H1 (cell line): ENCODE data around the gene TET1. TPM values are rescaled to one million over a fixed set of nuclear protein-coding genes. Genes with fewer than 3 reads are reported as not detected.

Experiments
- CTCF ChIA-PET: fragments of 300-600 bp; sonication (Branson Sonifier 250); formaldehyde crosslinking; loops from one replicate; lab custom pipeline; 2021; ENCODE audit not compliant: partially characterized antibody; lab: Charles Lee
- POLR2A ChIA-PET: fragments of 300-600 bp; sonication (Branson Sonifier 250); formaldehyde crosslinking; loops from one replicate; lab custom pipeline; 2021; ENCODE audit warnings: inconsistent platforms; ENCODE audit not compliant: partially characterized antibody; lab: Charles Lee
- DNase-seq, 2 experiments: peaks; one replicate each; pipeline versions ENCODE4 v3.0.0 to v3.0.0-alpha.2; 2010 to 2022; ENCODE audit warnings: low spot score in 2 of 2, low read depth in 1 of 2, mixed read lengths in 1 of 2
- FAIRE-seq: peaks from 2 replicates; lab custom pipeline; 2011; peaks lifted over from hg19 to GRCh38; lab: Jason Lieb, UNC
- H2AFZ ChIP-seq: 2 replicates; pipeline ENCODE4 v1.8.1; 2012; ENCODE audit warnings: low read length, inconsistent platforms
- H2AK5ac ChIP-seq: 2 replicates; pipeline ENCODE4 v1.6.1; 2013; ENCODE audit warnings: low read depth, low read length
- H2BK120ac ChIP-seq: replicated peaks from 2 replicates; pipeline ENCODE3; 2013; ENCODE audit warnings: low read depth, low read length, inconsistent platforms
- H2BK12ac ChIP-seq: 2 replicates; pipeline ENCODE4 v1.6.1; 2013; ENCODE audit warnings: low read depth, low read length
- H2BK15ac ChIP-seq: 2 replicates; pipeline ENCODE4 v1.6.1; 2013; ENCODE audit warnings: low read length
- H2BK20ac ChIP-seq: 2 replicates; pipeline ENCODE4 v1.6.1; 2013; ENCODE audit warnings: low read length
- H2BK5ac ChIP-seq: 2 replicates; pipeline ENCODE4 v1.6.1; 2013; ENCODE audit warnings: low read depth, low read length
- H3K14ac ChIP-seq: 2 replicates; pipeline ENCODE4 v1.6.1; 2013; ENCODE audit warnings: inconsistent platforms; ENCODE audit not compliant: insufficient read length
- H3K18ac ChIP-seq: 2 replicates; pipeline ENCODE4 v1.6.1; 2013; ENCODE audit warnings: low read length; ENCODE audit errors: extremely low read depth
- H3K23ac ChIP-seq: 2 replicates; pipeline ENCODE4 v1.6.1; 2013; ENCODE audit warnings: inconsistent platforms; ENCODE audit not compliant: insufficient read length
- H3K23me2 ChIP-seq: 2 replicates; pipeline ENCODE4 v1.6.1; 2013; ENCODE audit warnings: low read depth, low read length
- H3K27ac ChIP-seq: 2 replicates; pipeline ENCODE4 v1.6.1; 2011; ENCODE audit warnings: low read depth, low read length, inconsistent platforms
- H3K27me3 ChIP-seq, 4 experiments: replicated peaks in 1 of 4; 1 replicate in 1 of 4; 2 replicates in 3 of 4; pipeline versions ENCODE4 v1.6.1 to v1.8.1; 2011 to 2013; ENCODE audit warnings: low read length in 3 of 4, mild to moderate bottlenecking in 3 of 4, inconsistent platforms in 2 of 4, mixed read lengths in 2 of 4, moderate library complexity in 1 of 4; ENCODE audit not compliant: control insufficient read depth in 3 of 4, insufficient read depth in 3 of 4; ENCODE audit errors: extremely low read depth in 1 of 4
- H3K36me3 ChIP-seq, 4 experiments: 2 replicates each; pipeline versions ENCODE4 v1.6.1 to v1.8.1; 2011 to 2013; ENCODE audit warnings: mild to moderate bottlenecking in 4 of 4, low read length in 3 of 4, moderate library complexity in 2 of 4, control low read depth in 1 of 4, inconsistent platforms in 1 of 4; ENCODE audit not compliant: insufficient read depth in 4 of 4, control insufficient read depth in 2 of 4
- H3K4ac ChIP-seq: replicated peaks from 2 replicates; pipeline ENCODE3; 2013; ENCODE audit warnings: low read length, low read depth, mixed read lengths, inconsistent platforms; ENCODE audit not compliant: insufficient read length
- H3K4me1 ChIP-seq, 4 experiments: replicated peaks in 1 of 4; 1 replicate in 1 of 4; 2 replicates in 3 of 4; pipeline versions ENCODE4 v1.6.1 to v1.8.1; 2011 to 2013; ENCODE audit warnings: low read length in 3 of 4, inconsistent platforms in 2 of 4, mixed read lengths in 1 of 4; ENCODE audit not compliant: insufficient read depth in 4 of 4, control insufficient read depth in 3 of 4
- H3K4me2 ChIP-seq, 2 experiments: 2 replicates each; pipeline versions ENCODE4 v1.6.1 to v1.8.1; 2011 to 2013; ENCODE audit warnings: low read depth in 2 of 2, low read length in 2 of 2, control low read depth in 1 of 2, inconsistent platforms in 1 of 2, mild to moderate bottlenecking in 1 of 2; ENCODE audit not compliant: insufficient read depth in 1 of 2
- H3K4me3 ChIP-seq, 4 experiments: fragments of 200-600, 300-600 bp in 1 of 4; sonication (generic), shearing (Covaris generic), sonication (Bioruptor Twin) in 1 of 4; 2 replicates each; pipeline versions ENCODE4 v1.5.1 to v1.8.1; 2011 to 2016; ENCODE audit warnings: low read length in 4 of 4, low read depth in 3 of 4, control low read depth in 2 of 4, inconsistent platforms in 2 of 4, mild to moderate bottlenecking in 2 of 4, mixed read lengths in 1 of 4, moderate library complexity in 1 of 4; ENCODE audit not compliant: insufficient read depth in 2 of 4; ENCODE audit errors: extremely low read depth in 1 of 4
- H3K56ac ChIP-seq: replicated peaks from 2 replicates; pipeline ENCODE3; 2013; ENCODE audit warnings: low read depth, mild to moderate bottlenecking, mixed read lengths, low read length, inconsistent platforms; ENCODE audit not compliant: insufficient read length
- H3K79me1 ChIP-seq: 2 replicates; pipeline ENCODE4 v1.6.1; 2013; ENCODE audit warnings: low read depth, low read length, control low read depth
- H3K79me2 ChIP-seq, 2 experiments: 2 replicates each; pipeline versions ENCODE4 v1.6.1 to v1.8.1; 2012 to 2013; ENCODE audit warnings: low read length in 2 of 2, mild to moderate bottlenecking in 2 of 2, inconsistent platforms in 1 of 2; ENCODE audit not compliant: insufficient read depth in 2 of 2, control insufficient read depth in 1 of 2
- H3K9ac ChIP-seq, 4 experiments: replicated peaks in 1 of 4; 1 replicate in 1 of 4; 2 replicates in 3 of 4; pipeline versions ENCODE4 v1.6.1 to v1.8.1; 2011 to 2013; ENCODE audit warnings: low read depth in 3 of 4, low read length in 3 of 4, control low read depth in 2 of 4, mild to moderate bottlenecking in 2 of 4, moderate library complexity in 2 of 4, inconsistent platforms in 1 of 4; ENCODE audit errors: extremely low read depth in 1 of 4
- H3K9me3 ChIP-seq, 2 experiments: 2 replicates each; pipeline versions ENCODE4 v1.6.1 to v1.8.1; 2012 to 2013; ENCODE audit warnings: mild to moderate bottlenecking in 2 of 2, moderate library complexity in 2 of 2, control low read depth in 1 of 2, inconsistent platforms in 1 of 2, low read depth in 1 of 2, low read length in 1 of 2, mixed read lengths in 1 of 2; ENCODE audit not compliant: insufficient read depth in 2 of 2
- H4K20me1 ChIP-seq, 2 experiments: replicated peaks in 1 of 2; 2 replicates each; pipeline versions ENCODE3 to v1.8.1; 2011 to 2013; ENCODE audit warnings: inconsistent platforms in 2 of 2, low read length in 2 of 2, mild to moderate bottlenecking in 1 of 2; ENCODE audit not compliant: insufficient read depth in 2 of 2, control insufficient read depth in 1 of 2
- H4K5ac ChIP-seq: 2 replicates; pipeline ENCODE4 v1.6.1; 2013; ENCODE audit warnings: low read length, low read depth, mixed read lengths, inconsistent platforms; ENCODE audit not compliant: insufficient read length
- H4K8ac ChIP-seq: 2 replicates; pipeline ENCODE4 v1.8.0; 2013; ENCODE audit warnings: mild to moderate bottlenecking, moderate library complexity, low read length, inconsistent platforms; ENCODE audit not compliant: insufficient read depth; ENCODE audit errors: extremely low read depth
- H4K91ac ChIP-seq: replicated peaks from 2 replicates; pipeline ENCODE3; 2013; ENCODE audit warnings: low read length, mixed read lengths, inconsistent platforms; ENCODE audit not compliant: insufficient read length
- WGBS, 2 experiments: shearing (Covaris generic) in 1 of 2; methylation state at CpG; one replicate each; pipeline versions ENCODE4 v1.1.6 to v1.1.7; 2013 to 2015; ENCODE audit warnings: low lambda C conversion rate in 2 of 2, mixed read lengths in 2 of 2, inconsistent platforms in 1 of 2, low coverage in 1 of 2, missing lambda C conversion rate in 1 of 2; ENCODE audit not compliant: insufficient replicate concordance in 2 of 2, insufficient coverage in 1 of 2, insufficient read length in 1 of 2; ENCODE audit errors: extremely low coverage in 1 of 2, missing lambda C conversion rate in 1 of 2; 5-methylcytosine and 5-hydroxymethylcytosine counted together
- polyA plus RNA-seq, 7 experiments: library from polyadenylated mRNA; depleted of rRNA in 3 of 7; stranded (reverse) in 5 of 7; unstranded in 2 of 7; fragments of >200 nt in 5 of 7; fragments of 200-250 nt in 2 of 7; gene quantifications; 1 replicate in 5 of 7; 2 replicates in 1 of 7; 4 replicates in 1 of 7; pipeline versions ENCODE4 v1.2.1 to v1.2.3, GENCODE V29; 2011 to 2013; ENCODE audit warnings: missing spikeins in 2 of 7, mixed read lengths in 2 of 7
- total RNA-seq: library from RNA; stranded (reverse); fragmentation: NEBNext Ultra II Directional; extraction: Animal tissue kit (Norgen Biotek cat#: 25700); gene quantifications from 2 replicates; pipeline ENCODE4 v1.2.1, GENCODE V29; 2021

TET1 gene
- total and polyA plus RNA-seq, 2 of the 8 experiments (the other 6 are each of a cell fraction or from before 2014, with no cell fraction given): 15.2 to 69.3 TPM

DNA sequence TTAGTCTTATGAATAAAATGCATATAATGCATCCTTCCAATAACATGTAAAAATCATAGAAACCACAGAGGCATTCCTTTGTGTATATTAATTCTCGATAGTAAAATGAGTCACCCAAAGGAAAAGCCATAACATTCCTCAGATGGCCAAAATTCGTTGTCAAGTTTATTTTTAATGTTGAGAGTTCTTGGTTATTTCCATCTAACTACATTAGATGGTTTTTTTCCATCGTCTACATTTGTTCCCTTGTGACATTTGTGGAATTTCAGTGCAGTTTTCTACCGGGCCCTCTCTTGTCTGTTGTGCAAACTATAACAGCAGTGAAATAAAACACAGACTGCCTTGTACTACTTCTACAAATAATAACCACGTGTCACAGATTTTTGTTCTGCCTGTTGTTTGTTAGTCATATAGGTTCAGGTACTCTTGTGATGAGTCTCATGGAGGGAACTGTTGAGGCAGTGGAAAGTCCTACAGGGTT is 106.2 kb downstream of the TET1 start:
- Histone ChIP-seq H4K8ac (no peak overlapping the region), H3K79me2 (peaks cover 0 to 3% of the 10 kb centered on the region in 2 experiments; a peak in 1 of 4 replicates), H3K56ac (no peak overlapping the region), H3K9me3 (no peaks in the 10 kb centered on the region), H3K9ac (no peak overlapping the region), H3K4me1 (no peaks in the 10 kb centered on the region), H2BK20ac (no peak overlapping the region), H2BK5ac (no peak overlapping the region), H2AFZ (no peak overlapping the region), H4K91ac (no peak overlapping the region), H3K36me3 (peaks cover 0 to 40% (median 18%) of the 10 kb centered on the region in 4 experiments; a peak in 5 of 8 replicates), H3K27me3 (no peaks in the 10 kb centered on the region), H3K4me2 (no peak overlapping the region), H3K27ac (no peak overlapping the region), H3K18ac (no peak overlapping the region), H4K20me1 (peaks cover 0 to 1% of the 10 kb centered on the region in 2 experiments), H3K23ac (no peak overlapping the region), H3K4ac (no peak overlapping the region), H2BK120ac (no peak overlapping the region), H4K5ac (no peak overlapping the region), H3K79me1 (no peaks in the 10 kb centered on the region), H3K4me3 (no peak overlapping the region), H3K23me2 (no peaks in the 10 kb centered on the region), H3K14ac (no peak overlapping the region), H2BK12ac (no peak overlapping the region), H2BK15ac (no peak overlapping the region), H2AK5ac (no peak overlapping the region)
- POLR2A ChIA-PET: interaction anchor here (1.4 kb wide), 1 partner anchor 14 kb away, joined by 5 read pairs; no protein-coding TSS in a partner anchor
- FAIRE-seq: no peak
- no peak for DNase-seq
- CTCF ChIA-PET: no interaction called here
- WGBS, 2 experiments: 92% methylated on average over 5 of the region's 5 CpGs; no CpG with 5 or more reads in 1 of the 2 experiments
